GM15510 (cell line): ENCODE results near the gene ADISSP.
A peak's percentile ranks its signal among the peaks of the same experiment; 100 is the strongest.

ENCODE experiments used
- POLR2A ChIP-seq: IDR thresholded peaks from 3 replicates; pipeline ENCODE4 v1.6.1; 2011; ENCODE audit warnings: borderline replicate concordance; ENCODE audit not compliant: insufficient read length; ENCODE audit errors: extremely low read depth

ADISSP gene

GRCh38 chr20:3767427-3768341, at the start of gene ADISSP:
ADISSP (minus strand) TSS chr20:3767753; CDS start chr20:3760100, 7,653 bp downstream.
- TF ChIP-seq POLR2A, result peak; percentile 69

- no peak for TF ChIP-seq POLR2A
Observed at GRCh38 chr20:3815703-3816315, 48.3 kb upstream of the ADISSP start.

- no peak for TF ChIP-seq POLR2A
Observed at GRCh38 chr20:3814928-3815495, 47.5 kb upstream of the ADISSP start.

- TF ChIP-seq POLR2A, result no peak
Observed at GRCh38 chr20:3813848-3814581, 46.5 kb upstream of the ADISSP start.

GRCh38 chr20:3812975-3813847, 45.7 kb upstream of the ADISSP start:
- TF ChIP-seq POLR2A, result no peak

GRCh38 chr20:3812259-3812681, 44.7 kb upstream of the ADISSP start:
- TF ChIP-seq POLR2A, result no peak

GRCh38 chr20:3811467-3812258, 44.1 kb upstream of the ADISSP start:
- no peak for TF ChIP-seq POLR2A

GRCh38 chr20:3808544-3808943, 41.0 kb upstream of the ADISSP start:
- TF ChIP-seq POLR2A, result no peak

GRCh38 chr20:3804781-3805180, 37.2 kb upstream of the ADISSP start:
- no peak for TF ChIP-seq POLR2A

- no peak for TF ChIP-seq POLR2A
Observed at GRCh38 chr20:3804254-3804751, 36.8 kb upstream of the ADISSP start.

GRCh38 chr20:3803854-3804253, 36.3 kb upstream of the ADISSP start:
- no peak for TF ChIP-seq POLR2A

- no peak for TF ChIP-seq POLR2A
Observed at GRCh38 chr20:3803289-3803688, 35.7 kb upstream of the ADISSP start.
